Left lung (tissue), 10 donors: Measurements from ENCODE around the gene ATAD3C. TPM values are rescaled to one million over a fixed set of nuclear protein-coding genes. Genes with fewer than 3 reads are reported as not detected.
A peak's percentile ranks its signal among the peaks of the same experiment; 100 is the strongest.

Experiments
- ATAC-seq: fragments of 200-7000 bp; cut with Tn5 transposase; one replicate; pipeline ENCODE4 v1.9.1; 2020; ENCODE audit warnings: moderate library complexity
- DNase-seq, 4 donors: peaks; one replicate each; pipeline ENCODE4 v3.0.0-alpha.2; 2013 to 2020
- H3K27ac ChIP-seq, 2 donors: fragments of 200-600 bp; sonication (generic) in 1 of 2; one replicate each; pipeline versions ENCODE4 v1.5.0 to v1.8.0; 2020 to 2021
- H3K27me3 ChIP-seq, 2 donors: fragments of 200-600 bp; sonication (generic) in 1 of 2; one replicate each; pipeline versions ENCODE4 v1.5.0 to v1.8.0; 2020 to 2021
- H3K36me3 ChIP-seq, 2 donors: fragments of 200-600 bp; sonication (generic) in 1 of 2; one replicate each; pipeline versions ENCODE4 v1.5.0 to v1.8.0; 2020 to 2021
- H3K4me1 ChIP-seq, 2 donors: fragments of 200-600 bp; one replicate each; pipeline ENCODE4 v1.8.0; 2021
- H3K4me3 ChIP-seq, 2 donors: fragments of 200-600 bp; sonication (generic) in 1 of 2; one replicate each; pipeline versions ENCODE4 v1.5.0 to v1.8.0; 2020 to 2021; ENCODE audit warnings: mild to moderate bottlenecking in 1 of 2
- H3K9me3 ChIP-seq, 2 donors: fragments of 200-600 bp; sonication (generic) in 1 of 2; one replicate each; pipeline versions ENCODE4 v1.5.0 to v1.8.0; 2020 to 2021
- CTCF ChIP-seq, 2 donors: fragments of 200-600 bp; sonication (generic) in 1 of 2; IDR thresholded peaks; one replicate each; pipeline versions ENCODE4 v1.5.0 to v1.8.0; 2021; ENCODE audit warnings: antibody characterized with exemption in 2 of 2
- intact Hi-C, 2 donors: fragments of 100-400 bp; cut with DNase I; formaldehyde crosslinking; loops; one replicate each; pipeline versions ENCODE4 v1.11.2 to v1.14.2; 2022
- polyA plus RNA-seq, 6 donors: library from polyadenylated mRNA; unstranded; fragments of 120-200 nt; gene quantifications; one replicate each; pipeline ENCODE4 v1.2.1, GENCODE V29; 2013; ENCODE audit not compliant: insufficient read length in 6 of 6
- total RNA-seq, 2 donors: library from RNA; stranded (reverse); fragmentation: NEBNext Ultra II Directional; extraction: Animal tissue kit (Norgen Biotek cat#: 25700); gene quantifications; one replicate each; pipeline ENCODE4 v1.2.1, GENCODE V29; 2021
- donor health status: DM: no; HTN: yes; CAD: no.
- donor health status: DM: no; HTN: no; CAD: no.

The ATAD3C gene
- total and polyA plus RNA-seq, 8 donors, result 0.88 to 14.9 (median 4.0) TPM

DNA sequence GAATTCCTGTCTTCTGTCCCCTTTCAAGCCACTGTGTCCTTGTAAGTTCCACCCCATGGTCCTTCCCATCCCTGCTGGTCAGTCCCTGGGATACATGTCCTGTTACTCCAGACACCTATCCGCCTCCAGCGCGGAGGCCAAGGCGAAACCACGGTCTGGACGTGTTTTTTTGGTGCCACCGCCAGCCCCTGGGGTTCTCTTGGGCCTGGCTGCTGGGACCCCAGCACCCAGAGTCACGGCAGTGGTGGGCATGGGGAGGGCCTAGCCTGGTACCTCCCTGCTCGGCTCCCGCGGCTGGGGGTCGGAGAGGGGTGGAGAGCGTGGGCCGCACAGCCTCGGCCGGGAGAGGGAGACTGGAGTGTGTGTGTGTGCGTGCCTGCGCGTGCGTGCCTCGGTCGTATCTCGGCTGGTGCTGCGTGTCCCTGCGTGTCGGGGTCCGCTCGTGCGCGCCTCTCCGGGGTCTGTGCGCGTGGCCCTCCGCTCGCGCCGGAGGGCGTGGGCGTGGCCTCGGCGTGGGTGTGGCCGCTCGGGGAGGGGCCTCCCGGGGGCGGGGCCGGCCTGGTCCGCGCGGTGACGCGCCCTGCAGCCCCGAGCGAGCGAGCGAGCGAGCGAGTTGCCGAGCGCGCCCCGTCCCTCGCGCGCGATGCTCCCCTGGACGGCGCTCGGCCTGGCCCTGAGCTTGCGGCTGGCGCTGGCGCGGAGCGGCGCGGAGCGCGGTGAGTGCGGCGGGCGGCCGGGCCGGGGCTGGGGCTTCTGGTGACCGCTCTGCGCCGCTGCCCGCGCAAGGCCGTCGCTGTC, 14.2 kb upstream of the ATAD3C start, which contains the start of gene VWA1:
TSS of gene VWA1 (plus strand) at position 585 of the 798 bp plus-strand sequence. CDS start at position 644, 59 bp downstream.
- intact Hi-C loops, result no loop called here
- peaks cover 0 to 4% of the 10 kb centered on the region in 2 donors for H3K36me3 ChIP-seq
- peaks cover 36 to 78% of the 10 kb centered on the region in 2 donors for H3K4me1 ChIP-seq
- H3K27me3 ChIP-seq, result peaks cover 0 to 85% of the 10 kb centered on the region in 2 donors
- TF ChIP-seq CTCF (IDR thresholded peaks at IDR 0.05), result no peak
- peak within 1 kb of the TSS; percentile 42 to 52 for H3K4me3 ChIP-seq
- peak; percentile 39 for ATAC-seq
- no peaks in the 10 kb centered on the region for H3K9me3 ChIP-seq
- H3K27ac ChIP-seq, result peak within 1 kb of the TSS; percentile 84 to 91
- DNase-seq, result peak; percentile 69 to 91 (median 80)

- TF ChIP-seq CTCF (IDR thresholded peaks at IDR 0.05), result no peak
- no peak for ATAC-seq
Measured at GRCh38 chr1:1435911-1436629, 13.4 kb upstream of the ATAD3C start.

GRCh38 chr1:1436630-1437032, 12.9 kb upstream of the ATAD3C start:
- Histone ChIP-seq H3K27me3 (peaks cover 0 to 71% of the 10 kb centered on the region in 2 donors), H3K4me1 (peaks cover 36 to 78% of the 10 kb centered on the region in 2 donors), H3K36me3 (peaks cover 0 to 4% of the 10 kb centered on the region in 2 donors), H3K27ac (no peak overlapping the region), H3K9me3 (no peaks in the 10 kb centered on the region), H3K4me3 (peak overlapping the region; percentile 42 to 52)
- ATAC-seq, result no peak
- no peak for DNase-seq
- intact Hi-C loops, result no loop called here
- TF ChIP-seq CTCF (IDR thresholded peaks at IDR 0.05), result no peak

More at GRCh38 chr1:1435911-1436629, 13.4 kb upstream of the ATAD3C start:
- DNase-seq, result peak in 1 of 4 donors; percentile 73
- Histone ChIP-seq H3K27me3 (peaks cover 0 to 77% of the 10 kb centered on the region in 2 donors), H3K36me3 (peaks cover 0 to 4% of the 10 kb centered on the region in 2 donors), H3K4me1 (peaks cover 36 to 78% of the 10 kb centered on the region in 2 donors), H3K9me3 (no peaks in the 10 kb centered on the region), H3K27ac (peak overlapping the region; percentile 84 to 91), H3K4me3 (peak overlapping the region; percentile 42 to 52)
- intact Hi-C loops, result no loop called here

DNA sequence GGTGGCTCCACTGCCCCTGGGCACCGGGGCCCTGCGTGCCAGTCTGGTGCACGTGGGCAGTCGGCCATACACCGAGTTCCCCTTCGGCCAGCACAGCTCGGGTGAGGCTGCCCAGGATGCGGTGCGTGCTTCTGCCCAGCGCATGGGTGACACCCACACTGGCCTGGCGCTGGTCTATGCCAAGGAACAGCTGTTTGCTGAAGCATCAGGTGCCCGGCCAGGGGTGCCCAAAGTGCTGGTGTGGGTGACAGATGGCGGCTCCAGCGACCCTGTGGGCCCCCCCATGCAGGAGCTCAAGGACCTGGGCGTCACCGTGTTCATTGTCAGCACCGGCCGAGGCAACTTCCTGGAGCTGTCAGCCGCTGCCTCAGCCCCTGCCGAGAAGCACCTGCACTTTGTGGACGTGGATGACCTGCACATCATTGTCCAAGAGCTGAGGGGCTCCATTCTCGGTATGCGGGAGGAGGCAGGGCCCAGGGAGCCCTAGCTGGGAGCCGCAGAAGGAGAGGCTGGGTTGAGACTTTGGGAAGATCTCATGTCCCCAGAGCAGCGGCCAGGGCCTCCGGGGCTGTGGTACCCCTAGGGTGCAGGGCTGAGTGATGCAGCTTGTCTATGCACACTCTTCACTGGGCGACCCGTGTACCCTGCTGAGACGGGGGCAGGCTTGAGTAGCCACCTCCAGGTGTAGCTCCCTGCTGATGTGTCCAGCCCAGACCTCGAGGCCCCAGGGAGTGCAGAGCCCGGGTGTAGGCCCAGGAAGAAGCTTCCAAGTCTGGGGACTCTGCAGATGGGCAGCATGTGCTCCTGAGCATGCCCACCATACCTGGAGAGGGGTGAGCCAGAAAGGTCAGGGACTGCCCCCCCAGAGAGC, 12.2 kb upstream of the ATAD3C start:
- no peak for ATAC-seq
- TF ChIP-seq CTCF (IDR thresholded peaks at IDR 0.05), result no peak
- H3K27me3 ChIP-seq, result peaks cover 0 to 67% of the 10 kb centered on the region in 2 donors
- H3K9me3 ChIP-seq, result no peaks in the 10 kb centered on the region
- intact Hi-C loops, result no loop called here
- no peak overlapping the region for H3K27ac ChIP-seq
- H3K4me1 ChIP-seq, result peaks cover 39 to 77% of the 10 kb centered on the region in 2 donors
- peaks cover 0 to 4% of the 10 kb centered on the region in 2 donors for H3K36me3 ChIP-seq
- peak in 1 of 4 donors; percentile 76 for DNase-seq
- H3K4me3 ChIP-seq, result peak overlapping the region; percentile 42 to 52
